Endometrial microvascular endothelial cells (primary cell): ENCODE data around the gene NUP133. TPM values are rescaled to one million over a fixed set of nuclear protein-coding genes. Genes with fewer than 3 reads are reported as not detected.
"Not testable (repeated sequence)": the region's sequence is repeated elsewhere in the genome, so short reads cannot be mapped to it uniquely, and the experiment has no call there.

Experiments
- in situ Hi-C: cut with HindIII; loops from 2 replicates; pipeline ENCODE4 v1.10.0; 2017; ENCODE audit warnings: low sequenced_read_pairs, low pct_unique_long_range_greater_than_20kb; ENCODE audit errors: inconsistent ontology term
- total RNA-seq: library from RNA; depleted of rRNA; stranded (reverse); fragments of >200 nt; gene quantifications from one replicate; pipeline ENCODE4 v1.2.3, GENCODE V29; 2015; ENCODE audit errors: inconsistent ontology term

NUP133 gene
- total RNA-seq, 1 donor from 2014 or later: 39.8 TPM

DNA sequence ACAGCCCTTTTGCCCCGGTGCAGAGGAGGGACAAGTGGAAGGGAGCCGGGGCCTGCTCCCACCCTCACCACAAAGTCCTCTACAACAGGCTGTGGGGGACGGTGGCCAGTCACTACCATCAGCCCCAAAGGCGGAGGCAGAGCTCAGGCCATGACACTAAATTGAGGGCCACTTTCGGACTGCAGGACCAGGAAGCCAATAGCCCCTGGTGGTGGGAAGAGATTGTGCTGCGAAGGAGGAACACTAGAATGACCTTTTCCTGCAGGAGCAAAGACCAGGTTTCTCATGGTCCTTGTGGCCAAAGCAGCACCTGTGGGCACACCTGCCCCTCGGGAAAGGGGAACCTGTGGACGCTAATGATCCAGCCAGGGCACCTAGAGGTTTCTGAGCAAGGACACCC is 104.6 kb downstream of the NUP133 start:
- in situ Hi-C loops: no loop called here

DNA sequence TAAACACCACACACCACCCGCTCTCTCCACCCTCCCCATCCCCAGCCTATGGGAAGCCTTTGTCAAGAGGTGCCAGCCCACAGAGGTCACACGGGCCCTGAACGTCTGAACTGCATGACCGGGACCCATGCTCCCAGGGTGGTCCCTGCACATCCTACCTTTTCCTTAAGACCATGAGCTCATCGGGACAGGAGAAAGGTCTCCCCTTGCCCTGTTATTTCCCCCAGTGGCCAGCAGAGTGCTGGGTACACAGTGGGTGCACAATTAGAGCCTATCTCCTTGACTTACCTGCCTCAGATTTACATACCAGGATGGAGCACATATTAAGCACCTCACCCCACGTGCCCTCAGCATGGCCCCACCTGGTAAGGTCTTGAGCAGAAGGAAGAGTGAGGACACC is 105.1 kb downstream of the NUP133 start:
- in situ Hi-C loops: no loop called here

DNA sequence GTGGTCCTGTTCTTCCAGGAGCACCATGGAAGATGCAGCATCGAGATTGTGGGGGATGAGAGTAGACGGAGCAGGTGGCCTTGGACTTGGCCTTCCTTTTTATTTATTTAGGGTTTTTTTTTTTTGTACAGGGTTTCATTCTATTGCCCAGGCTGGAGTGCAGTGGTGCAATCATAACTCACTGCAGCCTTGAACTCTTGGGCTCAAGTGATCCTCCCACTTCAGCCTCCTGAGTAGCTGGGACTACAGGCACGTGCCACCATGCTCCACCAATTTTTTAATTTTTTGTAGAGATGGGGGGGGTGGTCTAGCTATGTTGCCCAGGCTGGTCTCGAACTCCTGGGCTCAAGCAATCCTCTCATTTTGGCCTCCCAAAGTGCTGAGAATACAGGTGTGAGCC is 105.8 kb downstream of the NUP133 start:
- in situ Hi-C loops: not testable (repeated sequence)

- in situ Hi-C loops: no loop called here
These were observed 110.4 kb downstream of the NUP133 start for GRCh38 chr1:229397762-229398161.

DNA sequence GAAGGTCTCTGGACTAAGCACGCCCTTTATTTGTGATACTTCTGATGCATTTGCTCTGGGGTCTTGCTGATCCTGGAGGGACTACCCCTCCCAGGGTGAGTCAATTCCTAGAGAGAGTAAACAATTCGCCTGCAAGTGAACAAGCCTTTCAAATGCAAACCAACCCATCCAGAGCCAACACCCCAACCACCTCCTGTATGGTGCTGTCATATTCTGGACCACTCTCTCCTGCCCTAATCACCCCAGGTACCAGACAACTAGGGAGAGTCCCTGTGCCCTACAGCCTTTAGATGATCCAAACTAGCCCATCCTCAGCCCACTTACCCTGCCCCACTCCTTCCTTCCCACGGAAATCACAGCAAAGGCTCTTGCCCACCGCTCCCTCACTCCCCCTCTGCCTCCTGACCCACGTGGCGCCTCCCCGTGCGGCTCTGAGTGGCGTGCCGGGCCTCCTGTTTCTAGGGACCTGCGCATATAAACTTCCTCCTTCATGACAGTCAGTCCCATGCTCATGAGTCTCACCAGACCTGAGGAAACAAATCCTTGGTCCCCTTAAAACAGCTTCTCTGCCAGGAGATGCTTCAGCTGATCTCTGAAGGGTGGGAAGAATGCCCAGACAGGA is 111.4 kb downstream of the NUP133 start:
- in situ Hi-C loops: no loop called here

GRCh38 chr1:229394517-229394916 is 113.6 kb downstream of the NUP133 start:
- in situ Hi-C loops: not testable (repeated sequence)

DNA sequence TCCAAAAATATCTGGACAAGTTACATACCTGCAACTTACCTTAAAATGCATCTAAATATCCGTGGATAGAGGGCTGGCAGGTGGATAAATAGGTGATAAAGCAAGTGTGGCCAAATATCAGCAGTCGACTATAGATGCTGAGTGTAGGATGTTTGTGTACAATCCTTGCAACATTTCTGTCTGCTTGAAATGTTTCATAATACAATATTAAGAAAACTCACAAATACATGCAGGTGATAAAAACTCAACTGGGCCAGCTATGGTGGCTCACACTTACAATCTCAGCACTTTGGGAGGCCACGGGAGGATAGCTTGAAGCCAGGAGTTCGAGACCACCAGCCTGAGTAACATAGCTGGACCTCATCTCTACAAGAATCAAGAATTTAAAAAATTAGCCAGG is 115.2 kb downstream of the NUP133 start:
- in situ Hi-C loops: no loop called here

Other genes starting within 250 kb of the NUP133 start
- 18.2 TPM for gene RAB4A, start 237.2 kb downstream of the NUP133 start, total RNA-seq
- gene CCSAP, start 165.3 kb downstream of the NUP133 start, total RNA-seq: 7.6 TPM
- gene ACTA1, start 74.2 kb downstream of the NUP133 start, total RNA-seq: not detected
- gene ABCB10, start 50.4 kb upstream of the NUP133 start, total RNA-seq: 32.7 TPM
- 23.2 TPM for gene TAF5L, start 117.8 kb upstream of the NUP133 start, total RNA-seq
- 20.1 TPM for gene URB2, start 117.9 kb upstream of the NUP133 start, total RNA-seq